Renal cortex interstitium (tissue), 11 donors: ENCODE results near the gene AP2A2. TPM values are rescaled to one million over a fixed set of nuclear protein-coding genes. Genes with fewer than 3 reads are reported as not detected.
A peak's percentile ranks its signal among the peaks of the same experiment; 100 is the strongest.
"Not testable (repeated sequence)": the region's sequence is repeated elsewhere in the genome, so short reads cannot be mapped to it uniquely, and the experiment has no call there.

Experiments
- DNase-seq, 11 donors: peaks; one replicate each; pipeline ENCODE4 v3.0.0-alpha.2; 2013; ENCODE audit warnings: low read depth in 9 of 11, low spot score in 4 of 11; ENCODE audit errors: extremely low read depth in 1 of 11
- polyA plus RNA-seq, 3 donors: library from polyadenylated mRNA; unstranded; fragments of 120-200 nt; gene quantifications; one replicate each; pipeline ENCODE4 v1.2.1, GENCODE V29; 2013; ENCODE audit not compliant: insufficient read length in 3 of 3

The AP2A2 gene
- polyA plus RNA-seq, 3 donors, result 105 to 133 (median 108) TPM

GRCh38 chr11:940496-941135 is 14.9 kb downstream of the AP2A2 start:
- DNase-seq, result no peak

DNA sequence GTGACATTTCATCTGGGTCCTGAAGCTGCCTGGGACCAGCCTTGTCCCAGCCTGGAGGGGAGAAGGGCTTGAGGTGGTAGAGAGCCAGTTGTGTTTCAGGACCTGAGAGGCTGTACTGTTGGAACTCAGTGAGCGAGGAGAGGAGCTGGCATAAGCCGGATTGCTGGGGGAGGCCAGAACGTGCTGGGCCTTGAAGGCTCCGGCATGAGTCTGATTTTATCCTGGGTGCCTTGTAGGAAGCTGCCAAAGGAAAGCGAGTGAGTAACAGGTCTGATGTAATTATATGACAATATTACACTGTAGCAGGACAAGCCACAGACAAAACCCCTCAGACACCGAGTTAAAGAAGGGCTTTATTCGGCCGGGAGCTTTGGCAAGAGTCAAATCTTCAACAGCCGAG is 17.2 kb downstream of the AP2A2 start:
- no peak for DNase-seq

- peak in 3 of 11 donors; percentile 56 to 67 (median 61) for DNase-seq
Observed at GRCh38 chr11:944711-945470, 19.2 kb downstream of the AP2A2 start.

GRCh38 chr11:945986-946385 is 20.3 kb downstream of the AP2A2 start:
- DNase-seq, result peak in 1 of 11 donors; percentile 44

GRCh38 chr11:947744-948143 is 22.1 kb downstream of the AP2A2 start:
- no peak for DNase-seq

GRCh38 chr11:951507-951906 is 25.8 kb downstream of the AP2A2 start:
- DNase-seq, result no peak

- peak in 8 of 11 donors; percentile 52 to 89 (median 76) for DNase-seq
Observed at GRCh38 chr11:952406-953385, 27.0 kb downstream of the AP2A2 start.

- no peak for DNase-seq
Observed at GRCh38 chr11:953512-953911, 27.8 kb downstream of the AP2A2 start.

DNA sequence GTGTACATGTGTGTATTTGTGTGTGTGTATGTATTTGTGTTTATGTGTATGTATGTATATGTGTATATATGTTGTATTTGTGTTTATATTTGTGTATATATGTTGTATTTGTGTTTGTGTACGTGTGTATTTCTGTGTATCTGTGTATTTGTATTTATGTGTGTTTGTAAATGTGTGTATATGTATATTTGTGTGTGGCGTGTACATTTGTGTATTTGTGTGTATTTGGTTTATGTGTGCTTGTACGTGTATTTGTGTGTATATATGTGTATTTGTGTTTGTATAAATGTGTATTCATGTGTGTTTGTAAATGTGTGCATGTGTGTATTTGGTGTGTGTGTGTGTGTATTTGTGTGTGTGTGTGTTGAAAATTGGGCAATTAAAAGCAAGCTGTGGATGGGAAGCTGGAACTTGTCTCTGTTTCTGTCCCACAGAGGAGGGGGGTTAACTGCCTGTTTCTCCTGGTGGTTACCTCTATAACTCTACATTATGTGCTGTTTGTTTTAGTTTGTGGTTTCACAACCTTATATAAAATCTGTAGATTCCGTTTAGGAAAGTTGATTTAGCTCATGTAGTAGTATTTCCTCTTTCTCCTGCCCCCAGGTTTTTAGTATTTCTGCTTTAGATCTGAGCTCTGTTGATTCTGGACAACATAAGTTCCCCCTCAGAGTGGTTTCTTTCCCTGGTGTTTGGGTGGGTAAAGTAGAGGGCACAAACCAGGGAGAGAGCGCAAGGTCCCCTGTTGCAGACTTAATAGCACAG is 28.9 kb downstream of the AP2A2 start:
- no peak for DNase-seq

DNA sequence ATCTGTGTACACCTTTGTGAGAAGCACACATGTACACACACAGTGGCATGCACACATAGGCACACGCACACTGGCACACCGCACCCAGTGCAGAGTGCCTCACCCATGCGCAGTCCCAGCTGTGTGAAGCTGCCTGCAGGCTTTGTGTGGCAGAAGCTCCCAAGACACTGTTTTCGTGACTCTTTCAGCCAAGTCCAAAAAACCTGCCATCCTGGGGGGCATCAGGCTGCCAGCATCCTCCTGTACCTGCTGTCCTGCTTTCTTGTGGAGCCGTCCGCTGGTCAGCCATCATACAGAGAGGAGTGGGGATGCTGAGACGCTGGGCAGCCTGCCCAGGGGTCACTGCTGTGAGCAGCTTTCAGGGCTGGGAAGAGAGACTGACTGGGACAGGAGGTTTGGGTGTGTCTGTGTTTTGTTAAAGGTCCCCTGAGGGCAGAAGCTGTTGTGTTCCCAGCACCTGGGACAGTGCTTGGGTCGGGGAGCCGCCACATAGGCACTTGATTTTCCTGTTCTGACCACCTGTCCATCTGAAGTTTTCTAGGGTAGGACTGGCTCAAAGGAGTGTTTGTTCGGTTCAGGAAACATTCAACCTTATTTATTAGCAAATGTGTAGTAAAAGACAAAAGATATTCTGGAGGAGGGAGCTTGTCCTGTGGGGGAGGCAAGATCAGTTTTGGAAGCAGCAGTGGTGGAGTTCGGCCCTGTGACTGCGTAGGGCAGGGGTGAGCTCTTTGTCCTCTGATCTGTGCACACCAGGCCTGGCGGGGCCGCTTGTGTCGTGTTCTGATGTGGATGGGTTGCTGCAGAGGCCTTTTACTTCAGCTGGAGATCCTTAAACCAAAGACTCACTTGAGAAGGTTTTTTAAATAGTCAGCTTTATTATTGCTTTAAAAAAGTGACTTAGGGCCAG is 29.7 kb downstream of the AP2A2 start:
- no peak for DNase-seq

DNA sequence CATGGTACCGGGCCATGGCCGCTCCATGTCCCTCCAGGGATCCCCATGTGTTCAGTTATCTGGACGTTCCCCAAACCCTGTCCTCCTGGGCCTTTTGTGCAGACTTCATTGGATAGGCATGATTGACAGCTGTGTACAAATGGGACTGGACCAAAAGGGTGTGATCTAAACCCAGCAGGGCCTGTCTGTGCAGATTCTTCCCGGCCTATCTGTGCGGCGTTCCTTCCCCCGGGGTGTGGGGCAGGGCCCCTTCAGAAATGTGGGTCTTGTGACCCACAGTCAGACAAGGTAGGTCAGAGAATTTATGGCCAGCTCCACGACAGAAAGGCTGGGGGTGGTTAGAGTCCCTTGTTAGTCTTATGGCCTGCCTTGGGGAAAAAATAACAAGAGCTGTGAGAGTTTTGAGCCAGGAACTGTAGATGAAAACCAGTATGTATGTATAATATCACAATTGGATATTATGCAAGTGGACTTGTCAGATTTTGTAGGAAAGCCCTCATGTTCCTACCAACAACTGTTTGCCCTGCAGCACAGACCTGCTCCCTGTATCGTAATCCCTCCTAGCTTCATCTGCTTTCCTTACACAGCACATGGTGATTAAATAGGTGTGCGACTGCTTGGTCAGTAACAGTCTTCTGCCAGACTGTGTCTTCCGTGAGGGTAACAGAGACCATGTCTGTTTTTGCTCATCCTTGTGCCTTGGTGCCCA is 31.7 kb downstream of the AP2A2 start:
- DNase-seq, result no peak

GRCh38 chr11:958101-958500 is 32.4 kb downstream of the AP2A2 start:
- no peak for DNase-seq

DNA sequence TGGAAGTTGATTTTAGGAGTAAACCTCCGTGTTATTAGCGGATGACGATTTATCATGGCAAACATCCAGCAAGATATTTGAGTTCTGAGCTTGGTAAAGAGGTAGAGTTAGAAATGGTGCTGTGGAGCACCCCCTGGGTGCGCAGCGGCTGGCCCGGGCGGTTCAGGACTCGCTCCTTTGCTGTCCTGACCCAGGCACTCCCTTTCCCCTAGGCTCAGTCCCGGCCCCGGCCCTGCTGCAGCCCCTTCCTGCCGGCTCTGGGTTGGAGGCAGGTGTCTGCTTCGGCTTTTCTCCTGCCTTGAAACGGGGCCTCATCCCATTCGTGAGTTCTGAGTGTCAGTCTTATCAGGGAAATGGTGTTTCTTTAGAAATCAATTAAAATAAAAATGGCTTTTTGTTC is 33.4 kb downstream of the AP2A2 start:
- DNase-seq, result no peak

DNA sequence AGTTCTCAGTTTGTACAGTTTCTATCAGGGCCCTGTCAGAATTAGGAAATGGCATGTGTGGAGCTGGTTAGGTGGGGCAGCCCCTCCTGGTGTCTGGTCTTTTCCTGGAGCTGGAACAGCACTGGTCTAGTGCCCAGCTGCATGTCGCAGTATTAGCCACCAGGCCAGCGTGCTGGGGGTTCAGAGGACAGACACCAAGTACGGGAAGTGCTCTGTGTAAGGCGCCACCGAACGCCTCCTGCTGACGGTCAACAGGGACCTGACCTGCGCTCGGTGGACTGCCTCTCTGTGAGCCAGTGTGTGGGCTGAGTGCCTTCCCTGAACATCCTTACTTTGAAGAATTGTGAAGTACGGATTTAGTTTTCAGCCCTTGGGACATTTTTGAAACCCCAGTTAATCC is 33.9 kb downstream of the AP2A2 start:
- DNase-seq, result no peak

DNA sequence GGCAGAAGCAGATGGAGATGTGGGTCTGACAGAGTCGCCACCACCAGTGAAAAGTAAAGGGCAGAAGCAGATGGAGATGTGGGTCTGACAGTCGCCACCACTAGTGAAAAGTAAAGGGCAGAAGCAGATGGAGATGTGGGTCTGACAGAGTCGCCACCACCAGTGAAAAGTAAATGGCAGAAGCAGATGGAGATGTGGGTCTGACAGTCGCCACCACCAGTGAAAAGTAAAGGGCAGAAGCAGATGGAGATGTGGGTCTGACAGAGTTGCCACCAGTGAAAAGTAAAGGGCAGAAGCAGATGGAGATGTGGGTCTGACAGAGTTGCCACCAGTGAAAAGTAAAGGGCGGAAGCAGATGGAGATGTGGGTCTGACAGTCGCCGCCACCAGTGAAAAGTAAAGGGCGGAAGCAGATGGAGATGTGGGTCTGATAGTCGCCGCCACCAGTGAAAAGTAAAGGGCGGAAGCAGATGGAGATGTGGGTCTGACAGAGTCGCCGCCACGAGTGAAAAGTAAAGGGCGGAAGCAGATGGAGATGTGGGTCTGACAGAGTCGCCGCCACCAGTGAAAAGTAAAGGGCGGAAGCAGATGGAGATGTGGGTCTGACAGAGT is 35.7 kb downstream of the AP2A2 start:
- not testable (repeated sequence) for DNase-seq

DNA sequence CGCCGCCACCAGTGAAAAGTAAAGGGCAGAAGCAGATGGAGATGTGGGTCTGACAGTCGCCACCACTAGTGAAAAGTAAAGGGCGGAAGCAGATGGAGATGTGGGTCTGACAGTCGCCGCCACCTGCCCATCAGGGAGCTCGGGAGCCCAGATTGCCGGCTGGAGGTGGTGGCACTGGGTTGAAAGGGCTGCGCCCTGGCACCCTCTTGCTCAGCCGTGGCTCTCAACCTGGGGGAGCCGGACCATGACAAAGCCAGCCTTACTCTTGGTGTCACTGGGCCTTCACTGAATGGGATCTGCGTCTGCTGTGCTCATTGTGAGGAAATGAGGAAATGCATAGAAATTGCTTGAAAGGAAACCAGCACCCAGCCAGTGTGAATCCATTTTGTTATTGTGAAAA is 36.3 kb downstream of the AP2A2 start:
- DNase-seq, result no peak

GRCh38 chr11:962688-963087 is 37.0 kb downstream of the AP2A2 start:
- no peak for DNase-seq
